HT-29 (cell line): ENCODE data around the gene IL22RA2. TPM values are rescaled to one million over a fixed set of nuclear protein-coding genes. Genes with fewer than 3 reads are reported as not detected.
A peak's percentile ranks its signal among the peaks of the same experiment; 100 is the strongest.

Experiments
- DNase-seq: peaks from one replicate; pipeline ENCODE4 v3.0.0-alpha.2; 2015; ENCODE audit warnings: low spot score
- total RNA-seq: library from RNA; depleted of rRNA; stranded (reverse); fragments of >200 nt; shearing (Covaris generic); gene quantifications from 2 replicates; pipeline ENCODE4 v1.2.3, GENCODE V29; 2014; rRNA removed

IL22RA2 gene
- total RNA-seq, 1 experiment from 2014 or later: not detected

DNA sequence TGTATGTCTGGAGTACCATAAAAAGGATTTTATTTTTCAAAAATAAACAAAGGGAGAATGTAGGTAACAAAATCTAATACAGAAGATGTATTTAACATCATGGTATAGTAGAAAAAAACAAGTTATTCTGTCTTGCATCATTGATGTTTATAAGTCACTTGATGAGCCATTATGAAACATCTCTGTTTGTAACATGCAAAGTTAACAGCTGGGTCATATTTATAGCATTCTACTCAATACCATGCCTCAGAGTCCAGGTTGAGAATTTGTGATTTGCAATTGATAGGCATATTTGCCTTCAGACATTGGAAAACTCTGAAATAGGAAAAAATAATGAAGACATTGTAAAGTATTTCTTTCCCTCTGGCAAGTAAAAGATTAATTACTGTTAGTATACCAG lies 76.4 kb downstream of the IL22RA2 start:
- DNase-seq: no peak

DNA sequence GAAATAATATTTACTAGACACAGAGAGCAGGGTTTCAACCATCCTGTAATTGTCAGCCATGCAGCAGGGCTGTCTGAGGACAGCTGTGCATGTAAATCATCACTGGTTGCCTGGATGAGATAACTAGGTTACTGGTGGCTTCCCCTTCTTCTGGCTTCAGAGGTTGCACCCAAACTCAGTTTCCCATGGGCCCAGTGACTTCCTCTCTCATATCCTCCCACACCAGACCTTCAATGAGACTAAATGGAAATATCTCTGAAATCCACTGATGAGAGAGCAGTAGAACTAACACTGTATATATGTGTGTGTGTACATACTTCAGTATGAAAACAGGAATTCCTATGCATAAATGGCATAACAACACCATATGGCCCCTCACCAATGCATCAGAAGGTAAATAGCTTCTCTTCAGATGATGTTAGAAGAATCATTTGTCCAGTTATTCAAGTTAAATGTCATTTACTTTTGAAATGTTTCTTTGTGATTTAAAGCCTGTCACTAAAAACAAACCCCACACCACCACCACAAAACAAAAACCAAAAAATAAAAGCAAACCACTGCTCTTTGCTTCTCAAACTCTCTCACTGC lies 77.7 kb downstream of the IL22RA2 start:
- DNase-seq: no peak

DNA sequence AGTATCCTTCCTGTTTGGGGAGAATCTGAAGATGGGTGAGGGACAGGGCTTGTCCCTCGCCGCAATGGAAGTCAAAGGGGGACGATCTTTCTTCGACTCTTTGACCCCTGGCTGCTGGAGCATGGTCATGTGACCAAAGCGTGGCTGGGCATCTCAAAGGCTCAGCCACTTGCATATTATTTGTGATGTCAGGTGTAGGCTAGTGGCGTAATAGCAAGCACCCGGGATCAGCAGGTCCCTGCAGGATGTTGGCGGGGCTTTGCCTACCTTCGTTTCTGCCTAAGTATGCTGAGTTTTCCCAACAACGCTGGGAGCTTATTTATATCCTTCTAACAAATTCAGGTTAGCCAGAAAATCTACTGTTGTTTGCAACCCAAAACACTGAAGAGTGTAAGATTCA lies 78.4 kb downstream of the IL22RA2 start:
- DNase-seq: no peak

DNA sequence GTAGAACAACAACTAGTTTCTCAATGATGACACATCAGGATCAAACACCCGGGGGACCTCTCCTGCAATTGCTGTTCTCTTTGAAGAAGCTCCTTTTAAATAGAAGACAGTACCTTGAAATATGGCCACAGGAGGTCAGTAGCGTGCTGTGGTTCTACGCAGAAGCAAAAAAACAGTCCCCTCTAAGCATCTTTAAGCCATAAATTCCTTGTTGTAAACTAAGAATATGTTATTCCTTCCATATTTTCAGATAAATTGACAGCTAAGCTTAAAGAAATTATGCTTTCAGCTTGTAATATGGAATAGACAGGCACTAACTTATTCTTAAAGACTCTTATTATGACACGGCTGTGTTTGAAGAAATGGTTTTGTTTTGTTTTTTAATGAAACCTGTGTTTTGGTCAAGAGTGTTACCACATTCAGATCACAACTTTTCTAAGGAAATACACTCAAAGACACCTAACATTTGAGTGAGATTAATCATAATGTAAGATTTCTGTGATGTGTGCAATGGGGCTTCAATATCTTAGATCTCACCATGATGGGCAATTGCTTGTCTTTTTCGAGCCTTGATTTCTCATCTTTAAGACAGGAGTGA lies 78.9 kb downstream of the IL22RA2 start:
- DNase-seq: peak; percentile 83

Other genes starting within 250 kb of the IL22RA2 start
- gene IL20RA, start 128.7 kb downstream of the IL22RA2 start, total RNA-seq: 7.9 and 16.7 TPM in 2 replicates
- 33.4 and 34.9 TPM in 2 replicates for gene IFNGR1, start 45.7 kb upstream of the IL22RA2 start, total RNA-seq